ENCODE results near the gene UBE2U.

UBE2U gene

DNA sequence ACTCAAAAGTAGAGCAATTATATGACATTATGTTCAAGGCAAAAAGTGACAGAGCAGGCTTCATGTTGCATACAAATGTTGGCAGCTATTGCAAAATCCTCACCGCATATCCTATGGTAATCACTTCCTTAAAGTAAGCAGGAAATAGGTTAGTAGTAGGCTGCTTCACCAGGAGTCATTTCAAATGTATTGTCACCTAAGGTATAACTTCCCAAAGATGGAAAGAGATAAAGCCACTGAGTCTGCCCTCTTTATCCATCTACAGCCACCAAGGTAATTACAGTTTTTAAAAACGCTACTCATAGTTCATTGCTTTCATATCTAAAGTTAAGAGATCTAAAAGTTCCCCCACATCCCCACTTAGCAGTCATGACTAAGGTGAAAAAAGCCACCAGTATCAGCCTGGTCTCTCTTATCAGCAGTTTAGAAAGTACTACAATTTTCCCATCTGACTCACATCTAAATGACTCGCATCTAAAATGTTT is 31.6 kb upstream of the UBE2U start (continued):
- no peak for TF ChIP-seq ZNF660 (tag by site-specific recombination; IDR thresholded peaks at IDR 0.05)
- TF ChIP-seq, protein P1, sequence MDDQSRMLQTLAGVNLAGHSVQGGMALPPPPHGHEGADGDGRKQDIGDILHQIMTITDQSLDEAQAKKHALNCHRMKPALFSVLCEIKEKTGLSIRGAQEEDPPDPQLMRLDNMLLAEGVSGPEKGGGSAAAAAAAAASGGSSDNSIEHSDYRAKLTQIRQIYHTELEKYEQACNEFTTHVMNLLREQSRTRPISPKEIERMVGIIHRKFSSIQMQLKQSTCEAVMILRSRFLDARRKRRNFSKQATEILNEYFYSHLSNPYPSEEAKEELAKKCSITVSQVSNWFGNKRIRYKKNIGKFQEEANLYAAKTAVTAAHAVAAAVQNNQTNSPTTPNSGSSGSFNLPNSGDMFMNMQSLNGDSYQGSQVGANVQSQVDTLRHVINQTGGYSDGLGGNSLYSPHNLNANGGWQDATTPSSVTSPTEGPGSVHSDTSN (CRISPR knock-in tag; IDR thresholded peaks at IDR 0.05): no peak
- TF ChIP-seq SETDB1 (IDR thresholded peaks at IDR 0.05; ENCODE audit: insufficient read length, low read length): no peak
- no peak for TF ChIP-seq ZNF785 (tag by site-specific recombination; IDR thresholded peaks at IDR 0.05)
- TF ChIP-seq ZNF274 (IDR thresholded peaks at IDR 0.05; ENCODE audit: low read length): no peak
- no peak for TF ChIP-seq ZNF274 (tag by site-specific recombination; IDR thresholded peaks at IDR 0.05; ENCODE audit: borderline replicate concordance)
- no peak for TF ChIP-seq ZNF157 (tag by site-specific recombination; IDR thresholded peaks at IDR 0.05)
- peak; percentile 95 for TF ChIP-seq OSR2 (tag by site-specific recombination; IDR thresholded peaks at IDR 0.05)
- TF ChIP-seq, protein P2, sequence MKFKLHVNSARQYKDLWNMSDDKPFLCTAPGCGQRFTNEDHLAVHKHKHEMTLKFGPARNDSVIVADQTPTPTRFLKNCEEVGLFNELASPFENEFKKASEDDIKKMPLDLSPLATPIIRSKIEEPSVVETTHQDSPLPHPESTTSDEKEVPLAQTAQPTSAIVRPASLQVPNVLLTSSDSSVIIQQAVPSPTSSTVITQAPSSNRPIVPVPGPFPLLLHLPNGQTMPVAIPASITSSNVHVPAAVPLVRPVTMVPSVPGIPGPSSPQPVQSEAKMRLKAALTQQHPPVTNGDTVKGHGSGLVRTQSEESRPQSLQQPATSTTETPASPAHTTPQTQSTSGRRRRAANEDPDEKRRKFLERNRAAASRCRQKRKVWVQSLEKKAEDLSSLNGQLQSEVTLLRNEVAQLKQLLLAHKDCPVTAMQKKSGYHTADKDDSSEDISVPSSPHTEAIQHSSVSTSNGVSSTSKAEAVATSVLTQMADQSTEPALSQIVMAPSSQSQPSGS (tag by site-specific recombination; IDR thresholded peaks at IDR 0.05; ENCODE audit: low read depth): no peak
- TF ChIP-seq, protein P3, sequence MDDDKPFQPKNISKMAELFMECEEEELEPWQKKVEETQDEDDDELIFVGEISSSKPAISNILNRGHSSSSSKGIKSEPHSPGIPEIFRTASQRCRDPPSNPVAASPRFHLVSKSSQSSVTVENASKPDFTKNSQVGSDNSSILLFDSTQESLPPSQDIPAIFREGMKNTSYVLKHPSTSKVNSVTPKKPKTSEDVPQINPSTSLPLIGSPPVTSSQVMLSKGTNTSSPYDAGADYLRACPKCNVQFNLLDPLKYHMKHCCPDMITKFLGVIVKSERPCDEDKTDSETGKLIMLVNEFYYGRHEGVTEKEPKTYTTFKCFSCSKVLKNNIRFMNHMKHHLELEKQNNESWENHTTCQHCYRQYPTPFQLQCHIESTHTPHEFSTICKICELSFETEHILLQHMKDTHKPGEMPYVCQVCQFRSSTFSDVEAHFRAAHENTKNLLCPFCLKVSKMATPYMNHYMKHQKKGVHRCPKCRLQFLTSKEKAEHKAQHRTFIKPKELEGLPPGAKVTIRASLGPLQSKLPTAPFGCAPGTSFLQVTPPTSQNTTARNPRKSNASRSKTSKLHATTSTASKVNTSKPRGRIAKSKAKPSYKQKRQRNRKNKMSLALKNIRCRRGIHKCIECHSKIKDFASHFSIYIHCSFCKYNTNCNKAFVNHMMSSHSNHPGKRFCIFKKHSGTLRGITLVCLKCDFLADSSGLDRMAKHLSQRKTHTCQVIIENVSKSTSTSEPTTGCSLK (tag by site-specific recombination; IDR thresholded peaks at IDR 0.05): no peak
- TF ChIP-seq ZBTB17 (tag by site-specific recombination; IDR thresholded peaks at IDR 0.05): no peak
- no peak for TF ChIP-seq ZNF433 (tag by site-specific recombination; IDR thresholded peaks at IDR 0.05; ENCODE audit: low read depth)
- no peak for TF ChIP-seq ZSCAN23 (tag by site-specific recombination; IDR thresholded peaks at IDR 0.05)
- TF ChIP-seq, protein P4, sequence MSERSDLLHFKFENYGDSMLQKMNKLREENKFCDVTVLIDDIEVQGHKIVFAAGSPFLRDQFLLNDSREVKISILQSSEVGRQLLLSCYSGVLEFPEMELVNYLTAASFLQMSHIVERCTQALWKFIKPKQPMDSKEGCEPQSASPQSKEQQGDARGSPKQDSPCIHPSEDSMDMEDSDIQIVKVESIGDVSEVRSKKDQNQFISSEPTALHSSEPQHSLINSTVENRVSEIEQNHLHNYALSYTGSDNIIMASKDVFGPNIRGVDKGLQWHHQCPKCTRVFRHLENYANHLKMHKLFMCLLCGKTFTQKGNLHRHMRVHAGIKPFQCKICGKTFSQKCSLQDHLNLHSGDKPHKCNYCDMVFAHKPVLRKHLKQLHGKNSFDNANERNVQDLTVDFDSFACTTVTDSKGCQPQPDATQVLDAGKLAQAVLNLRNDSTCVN (tag by site-specific recombination; optimal IDR thresholded peaks at IDR 0.05): no peak
- TF ChIP-seq, protein P5, sequence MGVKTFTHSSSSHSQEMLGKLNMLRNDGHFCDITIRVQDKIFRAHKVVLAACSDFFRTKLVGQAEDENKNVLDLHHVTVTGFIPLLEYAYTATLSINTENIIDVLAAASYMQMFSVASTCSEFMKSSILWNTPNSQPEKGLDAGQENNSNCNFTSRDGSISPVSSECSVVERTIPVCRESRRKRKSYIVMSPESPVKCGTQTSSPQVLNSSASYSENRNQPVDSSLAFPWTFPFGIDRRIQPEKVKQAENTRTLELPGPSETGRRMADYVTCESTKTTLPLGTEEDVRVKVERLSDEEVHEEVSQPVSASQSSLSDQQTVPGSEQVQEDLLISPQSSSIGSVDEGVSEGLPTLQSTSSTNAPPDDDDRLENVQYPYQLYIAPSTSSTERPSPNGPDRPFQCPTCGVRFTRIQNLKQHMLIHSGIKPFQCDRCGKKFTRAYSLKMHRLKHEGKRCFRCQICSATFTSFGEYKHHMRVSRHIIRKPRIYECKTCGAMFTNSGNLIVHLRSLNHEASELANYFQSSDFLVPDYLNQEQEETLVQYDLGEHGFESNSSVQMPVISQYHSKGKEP (tag by site-specific recombination; IDR thresholded peaks at IDR 0.05): peak; percentile 59; the same call in 1 of the 2 replicates

DNA sequence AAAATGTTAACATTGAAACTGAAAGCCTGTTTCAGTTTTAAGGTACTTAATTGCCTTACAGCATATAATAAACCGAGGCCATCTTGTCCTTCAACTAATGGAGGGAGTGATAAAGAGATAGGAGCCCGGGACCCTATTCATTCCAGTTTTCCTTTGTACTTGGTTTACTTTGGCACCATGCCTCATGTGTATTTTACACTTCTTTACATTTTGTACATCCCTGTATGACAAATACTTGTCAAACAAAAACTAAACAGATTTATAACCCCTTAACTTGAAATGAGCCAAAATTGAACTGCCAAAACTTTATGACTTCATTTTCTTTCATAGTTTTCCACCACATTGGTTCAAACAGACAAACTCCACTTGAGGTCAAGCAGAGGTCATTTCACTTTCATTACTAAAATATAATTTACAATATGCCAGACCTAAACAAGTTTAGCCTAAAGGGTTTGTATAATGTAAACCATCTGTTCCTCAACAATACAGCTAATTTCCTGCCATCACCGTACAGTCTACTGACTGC is 30.9 kb upstream of the UBE2U start:
- peak overlapping the region; percentile 82 for H3K27ac ChIP-seq (ENCODE audit: extremely low read depth, low read depth, low read length)
- no peak overlapping the region for H3K4me3 ChIP-seq (ENCODE audit: low read depth, low read length)
- H3K9me3 ChIP-seq (ENCODE audit: control insufficient read depth, insufficient read depth, low read depth, low read length): no peaks in the 10 kb centered on the region
- H3K4me1 ChIP-seq (ENCODE audit: control insufficient read depth, insufficient read depth, low read length): peaks cover 12% of the 10 kb centered on the region
- CTCF ChIA-PET: interaction anchor here (0.7 to 1.4 kb wide), 3 partner anchors 12 to 488 kb away, joined by 3 to 4 read pairs (median 4); no protein-coding TSS in a partner anchor
- POLR2A ChIA-PET: no interaction called here
- peaks cover 0 to 2% of the 10 kb centered on the region in 2 experiments; a peak in 1 of 3 replicates for H3K36me3 ChIP-seq (ENCODE audit: control insufficient read depth in 2 of 2, insufficient read depth in 1 of 2, low read length in 2 of 2)
- TF ChIP-seq KLF8 (tag by site-specific recombination; IDR thresholded peaks at IDR 0.05) (peak; percentile 86), ZNF837 (tag by site-specific recombination; IDR thresholded peaks at IDR 0.05) (no peak), SCRT1 (tag by site-specific recombination; IDR thresholded peaks at IDR 0.05; ENCODE audit: borderline replicate concordance) (peak; percentile 10; the same call in 1 of the 2 replicates), ZNF184 (tag by site-specific recombination; IDR thresholded peaks at IDR 0.05) (peak; percentile 68; the same call in 1 of the 2 replicates), ZNF549 (tag by site-specific recombination; IDR thresholded peaks at IDR 0.05) (no peak), ZNF221 (tag by site-specific recombination; IDR thresholded peaks at IDR 0.05; ENCODE audit: borderline replicate concordance) (no peak; the same call in 1 of the 2 replicates), ZNF707 (tag by site-specific recombination; IDR thresholded peaks at IDR 0.05) (no peak), MYNN (tag by site-specific recombination; IDR thresholded peaks at IDR 0.05; ENCODE audit: borderline replicate concordance) (no peak)
- TF ChIP-seq, protein P6, sequence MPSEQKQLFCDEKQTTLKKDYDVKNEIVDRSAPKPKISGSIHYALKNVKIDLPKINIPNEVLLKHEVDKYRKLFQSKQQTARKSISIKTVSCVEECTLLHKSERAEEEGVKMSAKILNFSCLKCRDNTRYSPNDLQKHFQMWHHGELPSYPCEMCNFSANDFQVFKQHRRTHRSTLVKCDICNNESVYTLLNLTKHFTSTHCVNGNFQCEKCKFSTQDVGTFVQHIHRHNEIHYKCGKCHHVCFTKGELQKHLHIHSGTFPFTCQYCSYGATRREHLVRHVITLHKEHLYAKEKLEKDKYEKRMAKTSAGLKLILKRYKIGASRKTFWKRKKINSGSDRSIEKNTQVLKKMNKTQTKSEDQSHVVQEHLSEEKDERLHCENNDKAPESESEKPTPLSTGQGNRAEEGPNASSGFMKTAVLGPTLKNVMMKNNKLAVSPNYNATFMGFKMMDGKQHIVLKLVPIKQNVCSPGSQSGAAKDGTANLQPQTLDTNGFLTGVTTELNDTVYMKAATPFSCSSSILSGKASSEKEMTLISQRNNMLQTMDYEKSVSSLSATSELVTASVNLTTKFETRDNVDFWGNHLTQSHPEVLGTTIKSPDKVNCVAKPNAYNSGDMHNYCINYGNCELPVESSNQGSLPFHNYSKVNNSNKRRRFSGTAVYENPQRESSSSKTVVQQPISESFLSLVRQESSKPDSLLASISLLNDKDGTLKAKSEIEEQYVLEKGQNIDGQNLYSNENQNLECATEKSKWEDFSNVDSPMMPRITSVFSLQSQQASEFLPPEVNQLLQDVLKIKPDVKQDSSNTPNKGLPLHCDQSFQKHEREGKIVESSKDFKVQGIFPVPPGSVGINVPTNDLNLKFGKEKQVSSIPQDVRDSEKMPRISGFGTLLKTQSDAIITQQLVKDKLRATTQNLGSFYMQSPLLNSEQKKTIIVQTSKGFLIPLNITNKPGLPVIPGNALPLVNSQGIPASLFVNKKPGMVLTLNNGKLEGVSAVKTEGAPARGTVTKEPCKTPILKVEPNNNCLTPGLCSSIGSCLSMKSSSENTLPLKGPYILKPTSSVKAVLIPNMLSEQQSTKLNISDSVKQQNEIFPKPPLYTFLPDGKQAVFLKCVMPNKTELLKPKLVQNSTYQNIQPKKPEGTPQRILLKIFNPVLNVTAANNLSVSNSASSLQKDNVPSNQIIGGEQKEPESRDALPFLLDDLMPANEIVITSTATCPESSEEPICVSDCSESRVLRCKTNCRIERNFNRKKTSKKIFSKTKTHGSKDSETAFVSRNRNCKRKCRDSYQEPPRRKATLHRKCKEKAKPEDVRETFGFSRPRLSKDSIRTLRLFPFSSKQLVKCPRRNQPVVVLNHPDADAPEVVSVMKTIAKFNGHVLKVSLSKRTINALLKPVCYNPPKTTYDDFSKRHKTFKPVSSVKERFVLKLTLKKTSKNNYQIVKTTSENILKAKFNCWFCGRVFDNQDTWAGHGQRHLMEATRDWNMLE (tag by site-specific recombination; conservative IDR thresholded peaks at IDR 0.05; ENCODE audit: low read depth): peak; percentile 49
